GM18861 (cell line): Measurements from ENCODE around the gene NOXA1.

ENCODE experiments used
- ATAC-seq: cut with Tn5 transposase; IDR thresholded peaks from one replicate; pipeline ENCODE4 v1.9.1; 2021; ENCODE audit not compliant: unreplicated experiment

The NOXA1 gene

DNA sequence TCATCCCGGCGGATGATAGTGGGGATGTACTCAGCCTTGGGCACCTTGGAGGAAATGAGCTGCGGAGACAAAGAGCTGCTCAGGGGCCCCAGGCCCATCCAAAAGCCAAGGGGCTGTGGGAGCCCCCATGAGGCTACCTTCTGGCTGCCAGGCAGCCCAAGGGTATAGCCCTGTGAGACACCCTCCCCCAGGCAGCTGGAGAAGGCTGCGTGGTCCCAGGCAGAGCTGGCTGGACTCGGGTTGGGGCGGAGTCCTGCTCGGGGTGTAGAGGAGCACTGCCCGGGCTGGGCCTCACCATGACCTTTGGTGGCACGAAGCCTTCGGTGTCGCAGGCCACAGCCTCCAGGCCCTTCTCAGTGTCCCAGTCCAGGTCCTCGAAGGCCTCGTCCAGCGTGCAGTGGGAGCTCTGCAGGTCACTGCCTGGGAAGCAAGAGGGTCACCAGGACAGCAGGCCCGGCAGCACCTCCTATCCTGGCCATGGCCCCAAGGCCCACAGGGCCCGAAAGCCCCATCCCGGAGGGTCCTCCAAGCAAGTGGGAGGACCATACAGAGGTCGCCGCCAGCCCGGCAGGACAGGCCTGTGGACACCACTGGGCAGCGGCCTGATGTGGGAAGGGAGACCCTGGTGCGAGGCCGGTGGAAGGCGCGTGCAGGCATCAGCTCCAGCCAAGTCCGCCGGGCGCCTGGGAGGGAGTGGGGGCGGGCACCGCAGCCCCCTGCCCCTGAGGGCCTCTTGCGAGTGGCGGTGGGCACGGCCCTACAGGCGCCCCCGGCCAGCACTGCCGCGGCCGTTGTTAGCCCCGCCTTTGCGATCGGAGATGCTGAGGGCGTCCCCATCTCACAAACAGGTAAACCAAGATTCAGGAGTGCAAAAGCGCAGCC, 29.8 kb downstream of the NOXA1 start:
- ATAC-seq = no peak

DNA sequence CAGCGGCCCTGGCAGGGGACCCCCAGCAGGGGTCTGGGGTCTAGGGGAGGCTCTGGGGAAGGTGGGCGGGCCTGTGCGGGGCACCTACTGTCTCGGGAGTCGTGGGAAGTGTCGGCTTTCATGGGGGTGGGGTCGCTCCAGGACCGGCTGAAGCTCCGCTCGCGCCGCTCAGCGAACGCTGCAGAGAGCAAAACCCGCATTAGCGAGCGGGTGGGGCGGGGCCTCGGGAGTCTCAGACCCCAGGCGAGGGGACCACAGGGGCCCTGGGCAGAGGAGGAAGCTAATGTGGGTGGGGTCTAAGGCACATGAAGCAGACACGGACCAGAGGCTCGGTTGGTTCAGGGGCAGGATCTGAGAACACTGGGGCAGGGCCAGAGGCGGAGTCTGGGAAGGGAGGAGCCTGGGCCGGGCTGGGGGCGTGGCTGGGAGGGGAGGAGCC, 30.5 kb downstream of the NOXA1 start:
- no peak for ATAC-seq

DNA sequence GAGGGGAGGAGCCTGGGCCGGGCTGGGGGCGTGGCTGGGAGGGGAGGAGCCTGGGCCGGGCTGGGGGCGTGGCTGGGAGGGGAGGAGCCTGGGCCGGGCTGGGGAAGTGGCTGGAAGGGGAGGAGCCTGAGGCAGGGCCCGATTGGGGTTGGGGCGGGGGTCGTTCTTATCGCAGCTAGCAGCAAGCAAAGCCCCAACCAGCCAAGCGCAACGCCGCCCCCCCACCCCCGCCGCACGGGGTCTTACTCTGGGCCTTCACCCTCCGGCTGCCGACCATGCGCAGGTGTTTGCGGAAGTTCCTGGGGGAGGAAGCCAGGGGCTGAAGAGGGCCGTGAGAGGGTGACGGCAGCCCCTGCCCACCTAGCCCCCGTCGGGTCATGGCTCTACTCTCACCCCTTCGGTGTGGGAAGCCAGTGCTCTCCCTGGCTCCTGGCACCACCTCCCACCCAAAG, 31.0 kb downstream of the NOXA1 start:
- no peak for ATAC-seq

DNA sequence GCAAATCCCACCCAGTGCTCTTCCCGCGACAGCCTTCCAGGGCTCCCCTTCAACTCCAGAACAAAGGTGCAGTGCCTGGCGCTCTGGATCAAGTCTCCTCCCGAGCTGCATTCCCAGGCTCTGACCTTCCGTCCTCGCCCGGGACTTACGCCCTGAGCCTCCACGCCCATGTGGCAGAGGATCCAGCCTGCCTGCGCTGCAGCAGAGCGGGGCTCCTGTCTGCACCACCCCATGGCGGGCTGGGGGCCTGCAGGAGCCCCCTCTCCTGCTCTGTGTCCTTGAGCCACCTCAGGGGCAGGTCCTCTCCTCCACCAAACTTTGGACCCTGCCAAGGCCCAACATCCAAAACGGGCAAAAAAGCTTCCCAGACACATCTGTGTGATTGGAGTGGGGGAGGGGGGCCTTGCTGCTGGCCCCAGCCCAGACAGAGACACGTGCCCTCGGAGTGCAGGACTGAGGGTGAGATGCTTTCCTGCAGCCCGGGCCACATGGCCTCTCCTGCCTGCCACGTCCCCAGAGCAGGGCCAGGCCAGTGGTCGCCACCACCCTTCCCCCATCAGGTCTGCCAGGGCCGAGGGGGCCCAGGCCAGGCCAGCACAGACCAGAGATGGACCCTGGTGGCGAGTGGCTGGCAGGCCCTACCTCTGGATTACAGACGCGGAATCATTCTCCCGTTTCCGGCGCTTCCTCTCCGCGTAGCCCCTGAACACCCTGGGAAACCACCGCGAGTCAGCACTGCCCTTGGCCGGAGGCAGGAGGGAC, 31.6 kb downstream of the NOXA1 start:
- ATAC-seq = no peak

DNA sequence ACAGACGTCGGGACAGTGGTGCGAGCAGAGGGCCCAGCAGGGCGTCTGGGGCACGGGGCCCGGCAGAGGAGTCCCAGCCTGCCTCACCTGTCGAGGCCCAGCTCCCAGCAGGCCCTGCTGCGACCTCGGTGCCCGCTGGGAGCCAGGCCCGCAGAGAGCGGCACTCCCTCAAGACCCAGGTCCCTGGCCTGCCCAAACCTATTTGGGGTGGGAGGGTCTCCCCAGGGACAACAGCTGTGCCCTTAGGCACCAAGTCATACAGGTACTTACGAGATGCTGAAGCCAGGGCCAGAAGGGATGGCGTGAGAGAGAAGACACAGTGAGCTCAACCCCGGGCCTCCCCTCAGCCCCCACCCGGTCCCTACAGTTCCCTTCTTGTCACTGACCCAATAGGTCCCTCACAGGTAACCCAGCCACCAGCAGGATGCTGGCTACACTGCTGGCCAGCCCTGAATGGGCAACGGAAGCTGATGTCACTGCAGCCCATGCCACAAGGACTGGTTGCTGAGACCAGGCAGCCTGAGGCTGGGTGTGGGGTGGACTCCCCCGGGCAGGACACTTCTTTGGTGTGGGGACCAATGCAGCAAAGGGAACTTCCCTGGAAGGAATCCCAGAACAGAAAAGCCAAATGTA, 32.3 kb downstream of the NOXA1 start:
- no peak for ATAC-seq

DNA sequence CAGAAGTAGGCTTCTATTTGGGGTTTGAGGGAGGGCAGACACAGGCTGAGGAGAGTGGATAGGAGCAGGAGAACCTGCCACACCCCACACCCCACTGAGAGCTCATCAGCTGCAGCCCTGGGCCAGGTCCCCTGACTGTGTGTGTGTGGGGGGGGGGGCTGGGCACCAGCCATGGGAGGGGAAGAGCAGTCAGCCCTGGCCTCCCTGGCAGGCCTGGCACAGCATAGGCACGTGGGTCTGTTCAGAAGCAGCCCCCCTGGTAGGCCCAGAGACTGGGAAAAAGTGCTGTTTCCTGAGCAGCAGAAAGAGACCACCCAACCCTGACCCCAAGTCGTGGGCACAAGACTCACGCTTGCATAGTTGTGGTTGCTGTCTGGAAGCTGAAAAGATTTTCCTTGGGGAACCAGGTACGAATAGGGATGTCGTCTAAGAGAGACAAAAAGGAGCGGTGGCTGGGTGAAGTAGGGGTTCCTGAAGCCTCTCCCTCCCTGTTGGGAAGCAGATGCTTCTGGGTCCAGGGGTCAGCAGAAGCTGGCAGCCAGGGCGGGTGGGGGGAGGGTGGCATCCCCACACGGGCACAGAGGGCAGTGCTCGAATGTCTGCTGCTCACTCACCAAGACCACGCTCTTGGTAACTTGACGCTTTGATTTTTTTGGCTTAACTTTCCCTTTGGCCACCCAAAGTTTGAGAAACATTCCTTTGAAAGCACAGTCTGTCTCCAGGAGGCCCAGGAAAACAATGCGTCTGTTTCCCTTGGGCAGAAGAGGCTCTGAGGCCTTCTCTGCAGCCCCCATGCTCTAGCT, 33.1 kb downstream of the NOXA1 start:
- no peak for ATAC-seq

DNA sequence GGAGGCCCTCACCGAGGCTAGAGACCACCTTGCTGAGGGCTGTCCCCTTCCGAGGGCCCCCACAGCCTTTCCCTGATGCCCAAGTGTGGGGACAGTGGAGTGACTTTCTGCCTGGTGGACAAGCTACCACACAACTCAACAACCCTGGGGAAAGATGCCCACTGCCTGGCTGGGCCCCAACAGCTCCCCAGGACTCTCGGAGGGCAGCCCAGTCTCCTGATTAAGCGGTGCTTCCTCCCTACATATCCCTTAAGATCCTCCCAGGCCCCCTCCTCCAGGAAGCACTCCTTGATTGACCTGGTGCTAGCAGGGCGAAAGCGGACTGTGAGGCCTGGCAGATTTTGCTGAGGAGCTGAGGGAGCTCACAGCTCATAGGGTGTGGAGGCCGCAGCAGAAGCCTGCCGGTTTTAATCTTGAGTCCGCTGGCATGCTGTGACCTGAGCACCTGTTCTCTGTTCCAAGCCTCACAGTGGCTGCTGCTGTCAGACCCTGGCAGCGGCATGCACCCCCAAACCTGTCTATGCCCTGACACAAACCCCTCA, 33.7 kb downstream of the NOXA1 start:
- ATAC-seq = no peak

DNA sequence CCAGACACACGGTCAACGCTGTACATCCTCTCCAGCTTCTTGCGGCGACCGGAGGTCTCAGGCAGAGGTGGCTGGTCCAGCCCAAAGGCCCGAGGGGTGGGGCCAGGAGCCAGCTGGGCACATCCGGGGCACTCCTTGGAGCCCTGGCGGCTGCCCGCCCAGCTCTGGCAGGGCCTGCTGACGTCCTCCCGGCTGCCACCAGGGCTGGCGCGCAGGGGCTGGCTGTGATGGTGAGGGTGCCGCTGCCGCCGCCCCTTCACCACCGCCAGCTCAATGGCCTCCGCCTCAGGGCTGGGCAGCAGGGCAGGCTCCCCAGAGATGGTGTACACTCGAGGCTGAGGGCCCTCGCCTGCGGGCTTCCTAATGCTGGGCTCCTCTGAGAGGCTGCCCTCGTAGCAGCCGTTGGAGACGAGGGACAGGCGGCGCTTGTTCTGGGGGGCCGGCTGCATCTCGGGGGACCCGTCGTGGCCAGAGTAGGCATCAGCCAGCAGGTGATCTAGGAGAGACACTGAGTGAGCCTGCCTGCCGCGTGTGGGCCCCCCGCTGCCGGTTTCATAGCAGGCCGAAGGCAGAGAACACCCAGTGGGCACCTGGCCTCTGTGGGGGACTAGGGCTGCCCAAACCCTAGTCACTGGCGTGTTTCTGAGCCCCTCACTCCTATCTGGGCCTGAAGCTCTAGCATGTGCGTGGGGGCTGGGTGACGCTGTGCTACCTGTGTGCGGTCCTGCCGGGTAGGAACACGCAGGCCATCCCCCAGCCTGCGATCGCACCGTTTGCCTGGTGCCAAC, 34.4 kb downstream of the NOXA1 start:
- no peak for ATAC-seq

DNA sequence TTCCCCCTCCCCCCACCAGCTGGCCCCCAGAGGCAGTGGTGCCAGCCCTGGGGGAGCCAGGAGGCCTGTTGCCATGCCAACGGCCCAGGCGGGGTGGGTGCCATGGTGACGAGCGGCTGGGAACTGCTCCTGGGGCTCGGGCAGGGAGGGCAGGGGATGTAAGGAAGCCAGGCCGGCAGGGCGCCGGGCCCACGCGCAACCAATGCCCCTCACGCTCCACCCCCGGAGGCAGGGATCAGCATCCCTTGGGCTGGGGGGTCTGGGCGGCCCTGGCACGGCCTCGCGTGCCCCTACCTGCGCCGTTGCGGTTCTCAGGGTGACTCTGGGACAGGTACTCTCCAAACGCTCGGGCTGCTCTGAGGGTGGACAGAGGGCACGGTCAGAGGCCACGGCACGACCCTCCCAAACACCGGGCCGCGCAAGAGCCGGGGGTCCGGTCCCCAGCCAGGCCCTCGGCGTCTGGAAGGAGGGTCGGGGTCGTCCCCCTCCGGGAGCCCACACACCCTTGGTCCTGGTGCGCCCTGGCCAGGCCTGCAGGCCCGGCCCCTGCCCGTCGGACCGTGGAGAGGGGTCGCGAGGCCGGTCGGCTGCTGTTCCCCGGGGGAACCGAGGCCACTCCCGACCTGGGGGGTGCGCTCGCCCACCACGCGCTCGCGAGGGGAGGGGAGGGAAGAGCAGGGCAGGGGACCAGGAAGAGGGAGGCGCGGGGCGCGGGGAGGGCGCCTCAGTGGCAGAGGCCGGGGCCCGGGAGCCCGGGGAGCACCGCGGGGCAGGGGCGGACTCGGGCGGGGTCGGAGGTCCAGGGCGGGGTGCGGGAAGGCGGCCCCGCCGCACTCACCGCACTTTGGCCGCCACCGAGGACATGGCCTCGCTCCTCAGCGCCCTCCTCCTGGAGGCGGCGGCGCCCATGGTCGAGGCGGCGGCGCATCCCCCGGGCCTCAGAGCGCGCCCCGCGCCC, 35.3 kb downstream of the NOXA1 start:
- ATAC-seq = peak; percentile 5

DNA sequence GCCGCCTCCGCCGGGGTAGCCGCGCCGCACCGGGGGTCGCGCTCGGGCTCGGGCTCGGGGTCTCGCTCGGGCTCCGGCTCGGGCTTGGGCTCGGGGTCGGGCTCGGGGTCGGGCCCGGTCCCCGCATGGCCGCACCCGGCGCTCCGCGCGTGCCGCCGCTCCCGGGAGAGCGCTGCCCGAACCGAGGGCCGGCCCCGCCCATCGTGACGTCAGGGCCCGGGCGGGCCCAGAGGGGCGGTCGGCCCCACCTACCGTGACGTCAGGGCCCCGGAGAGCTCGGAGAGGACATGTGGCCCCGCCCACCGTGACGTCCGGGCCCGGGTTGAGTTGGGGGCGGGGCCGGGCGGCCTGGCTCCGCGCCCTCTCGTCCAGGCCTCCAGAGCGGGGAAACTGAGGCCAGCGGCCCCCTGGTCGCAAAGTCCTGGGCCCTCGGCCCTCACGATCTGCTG, 36.0 kb downstream of the NOXA1 start, which contains the start of gene NSMF:
Gene NSMF, minus strand, starts transcription at position 183 of the 449 bp plus-strand sequence. CDS start 232 bp downstream, outside the sequence.
- ATAC-seq = peak; percentile 33

DNA sequence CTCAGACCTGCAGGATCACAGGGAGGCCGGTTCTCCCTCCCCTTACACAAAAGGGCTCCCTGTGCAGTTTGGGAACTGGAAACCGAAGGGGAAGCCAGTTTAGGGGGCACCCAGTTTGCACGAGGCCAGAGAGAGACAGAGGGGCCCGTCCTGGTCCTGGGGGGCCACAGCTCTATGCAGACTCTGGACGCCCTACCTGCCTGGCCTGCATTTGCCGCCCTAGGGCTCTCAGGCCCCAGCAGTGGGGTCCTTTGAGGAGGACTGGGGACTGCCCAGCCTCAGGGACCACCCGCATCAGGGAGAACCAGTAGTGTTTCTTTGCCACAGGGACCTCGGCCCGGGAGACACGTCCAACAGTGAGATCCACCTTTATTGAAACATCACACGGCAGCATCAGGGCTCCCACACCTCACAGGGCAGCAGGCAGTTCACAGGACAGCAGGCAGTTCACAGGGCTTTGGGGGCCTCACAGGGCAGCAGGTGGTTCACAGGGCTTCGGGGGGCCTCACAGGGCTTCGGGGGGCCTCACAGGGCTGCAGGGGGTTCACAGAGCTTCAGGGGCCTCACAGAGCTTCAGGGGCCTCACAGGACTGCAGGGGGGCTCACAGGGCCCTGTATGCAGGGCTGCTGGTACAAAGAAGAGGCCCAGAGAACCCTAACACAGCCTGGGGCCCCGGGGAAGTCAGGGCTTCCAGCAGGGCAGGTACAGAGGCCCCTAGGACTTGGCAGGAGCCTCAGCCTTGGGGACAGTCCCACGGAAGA, 36.6 kb downstream of the NOXA1 start:
- no peak for ATAC-seq

DNA sequence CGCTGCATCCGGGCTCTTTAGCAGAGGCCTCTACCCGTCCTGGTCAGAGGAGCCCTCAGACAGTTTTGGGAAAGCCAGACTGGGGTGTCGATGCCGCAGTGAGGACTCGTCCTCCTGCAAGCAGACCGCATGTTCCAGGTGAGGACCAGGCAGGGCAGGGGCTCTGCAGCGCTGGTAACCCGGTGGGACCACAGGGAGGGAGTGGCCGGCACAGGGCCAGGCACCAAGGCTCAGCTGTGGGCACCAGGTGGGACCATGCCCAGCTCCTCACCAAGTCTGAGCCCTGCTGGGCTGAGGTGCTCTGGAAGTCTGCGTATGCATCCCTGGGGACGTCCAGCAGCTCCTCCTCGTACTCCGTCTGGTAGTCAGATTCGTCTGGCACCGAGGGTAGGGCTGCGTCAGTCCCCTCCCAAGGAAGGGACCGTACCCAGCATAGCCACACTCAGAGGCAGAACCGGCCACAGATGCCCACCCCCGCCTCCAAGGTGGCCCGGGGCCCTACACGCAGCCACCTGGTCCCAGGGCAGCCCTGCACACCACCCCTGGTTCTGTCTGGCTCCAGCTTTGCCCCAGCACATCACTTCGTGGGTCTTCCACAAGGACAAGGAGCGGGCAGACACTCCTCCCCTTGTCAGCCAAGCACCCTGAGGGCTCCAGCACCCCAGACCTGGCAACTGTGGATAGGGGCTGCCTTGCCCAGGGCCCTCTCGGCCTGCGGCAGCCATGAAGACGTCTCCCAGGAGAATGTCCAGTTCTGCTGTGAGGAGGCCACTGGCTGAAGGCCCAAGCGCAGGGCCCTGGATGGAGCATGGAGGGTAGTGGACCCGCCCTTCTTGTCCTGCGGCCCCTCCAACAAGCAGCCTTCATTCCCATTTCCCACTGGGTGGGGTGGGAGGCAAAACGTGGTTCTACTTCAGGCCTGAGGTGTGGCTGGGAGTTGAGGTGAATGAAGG, 37.4 kb downstream of the NOXA1 start:
- ATAC-seq = no peak

DNA sequence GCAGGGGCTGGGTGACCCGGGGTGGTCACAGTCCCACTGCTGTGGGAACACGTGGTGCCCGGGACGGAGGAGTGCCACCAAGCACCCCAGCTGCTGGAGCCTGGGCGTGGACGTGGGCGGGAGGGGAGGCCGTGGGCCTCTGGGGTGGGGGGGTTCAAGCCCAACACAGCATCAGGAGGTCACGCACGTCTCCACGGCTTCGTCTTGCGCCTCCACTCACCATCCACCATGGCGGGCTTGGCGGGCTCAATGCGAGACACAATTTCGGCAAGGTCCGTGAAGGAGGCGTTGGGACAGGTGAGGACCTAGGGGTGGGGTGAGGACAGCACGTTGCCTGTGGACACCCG, 38.1 kb downstream of the NOXA1 start:
- ATAC-seq = no peak

DNA sequence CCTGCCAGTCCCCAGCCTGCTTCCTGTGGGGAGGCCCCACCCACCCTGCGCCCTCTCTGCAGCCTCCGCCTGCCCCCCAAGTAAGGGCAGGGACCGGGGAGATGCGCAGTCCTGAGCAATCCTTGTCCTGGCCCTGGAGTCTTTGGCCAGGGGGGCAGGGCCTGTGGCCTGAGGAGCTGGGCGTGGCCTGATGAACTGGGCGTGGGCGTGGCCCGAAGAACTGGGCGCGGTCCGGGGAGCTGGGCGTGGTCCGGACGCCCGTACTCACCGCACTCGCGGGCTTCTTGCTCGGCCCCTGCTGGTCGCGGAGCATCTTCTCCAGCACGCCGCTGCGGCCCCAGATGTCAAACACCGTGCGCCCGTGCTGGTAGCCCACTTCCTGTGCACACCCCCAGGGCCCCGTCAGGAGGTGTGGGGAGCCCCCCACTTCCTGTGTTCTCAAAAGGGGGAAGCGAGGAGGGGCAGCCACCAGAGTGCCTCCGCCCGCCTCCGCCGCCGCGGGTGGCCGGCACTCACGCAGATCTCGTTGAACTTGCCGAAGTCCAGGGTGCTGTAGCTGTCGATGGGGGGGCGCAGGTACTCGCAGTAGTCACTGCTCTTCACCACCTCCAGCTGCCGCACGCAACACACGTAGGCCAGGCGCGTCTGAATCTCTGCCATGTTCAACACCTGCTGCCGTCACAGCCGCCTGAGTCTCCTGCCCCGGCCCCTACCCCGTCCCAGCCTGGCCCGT, 38.6 kb downstream of the NOXA1 start:
- ATAC-seq = peak; percentile 46

DNA sequence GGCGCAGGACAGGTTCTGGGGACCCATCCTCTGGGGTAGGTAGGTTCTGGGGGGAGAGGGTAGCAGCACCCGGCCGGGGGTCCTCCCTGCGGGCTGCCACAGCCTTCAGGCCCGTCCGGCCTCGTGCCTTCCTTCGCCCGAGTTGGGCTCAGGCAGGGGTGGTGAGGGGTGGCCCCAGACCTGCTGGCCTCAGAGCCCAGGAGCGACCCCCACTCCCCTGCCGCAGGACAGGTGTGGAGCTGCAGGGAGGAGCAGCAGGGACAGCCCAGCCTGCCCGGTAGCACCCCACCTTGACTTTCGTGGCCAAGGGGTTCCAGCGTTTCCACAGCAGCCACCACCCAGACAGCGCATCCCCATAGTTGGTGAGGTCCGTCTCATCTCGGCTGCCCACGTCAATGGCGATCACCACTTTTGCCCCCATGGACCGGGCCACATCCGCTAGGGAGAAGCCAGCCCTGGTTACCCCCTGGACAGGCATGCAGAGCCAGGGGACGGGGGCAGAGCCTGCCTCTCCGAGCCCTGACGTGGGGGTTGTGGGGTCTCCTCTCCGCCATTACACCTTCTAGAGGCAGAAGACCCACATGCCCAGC, 39.3 kb downstream of the NOXA1 start:
- ATAC-seq = no peak
